Osteoblast (primary cell): Measurements from ENCODE around the gene REM1. TPM values are rescaled to one million over a fixed set of nuclear protein-coding genes. Genes with fewer than 3 reads are reported as not detected.
"Not testable (repeated sequence)": the region's sequence is repeated elsewhere in the genome, so short reads cannot be mapped to it uniquely, and the experiment has no call there.

Experiments
- DNase-seq: peaks from one replicate; pipeline ENCODE4 v3.0.0; 2011; ENCODE audit warnings: low spot score, mixed read lengths; ENCODE audit not compliant: insufficient read length; ENCODE audit errors: missing footprints
- H2AFZ ChIP-seq: 2 replicates; pipeline ENCODE4 v1.6.0; 2011; ENCODE audit warnings: mild to moderate bottlenecking, low read length
- H3K27ac ChIP-seq: 2 replicates; pipeline ENCODE4 v1.5.1; 2011; ENCODE audit warnings: mild to moderate bottlenecking, low read depth, low read length, moderate library complexity
- H3K27me3 ChIP-seq: 2 replicates; pipeline ENCODE4 v1.6.0; 2012; ENCODE audit warnings: mild to moderate bottlenecking, control low read depth, inconsistent platforms, low read length, moderate library complexity; ENCODE audit not compliant: insufficient read depth
- H3K36me3 ChIP-seq: 2 replicates; pipeline ENCODE4 v1.5.1; 2011; ENCODE audit warnings: mild to moderate bottlenecking, low read length, control low read depth, moderate library complexity; ENCODE audit not compliant: insufficient read depth
- H3K4me1 ChIP-seq: 2 replicates; pipeline ENCODE4 v1.5.1; 2011; ENCODE audit warnings: mild to moderate bottlenecking, low read length, control low read depth, moderate library complexity; ENCODE audit not compliant: insufficient read depth
- H3K4me2 ChIP-seq: 2 replicates; pipeline ENCODE4 v1.6.0; 2011; ENCODE audit warnings: mild to moderate bottlenecking, low read length; ENCODE audit not compliant: insufficient read depth
- H3K4me3 ChIP-seq: fragments of 200-600 bp; sonication (generic); 3 replicates; pipeline ENCODE4 v1.5.1; 2012; ENCODE audit warnings: mild to moderate bottlenecking, low read length, inconsistent platforms; ENCODE audit not compliant: insufficient read depth
- H3K79me2 ChIP-seq: 2 replicates; pipeline ENCODE4 v1.6.0; 2012; ENCODE audit warnings: mild to moderate bottlenecking, low read length, control low read depth, inconsistent platforms; ENCODE audit not compliant: insufficient read depth
- H3K9me3 ChIP-seq: 2 replicates; pipeline ENCODE4 v1.5.1; 2011; ENCODE audit warnings: low read depth, low read length, control low read depth
- H4K20me1 ChIP-seq: 2 replicates; pipeline ENCODE4 v1.6.0; 2012; ENCODE audit warnings: mild to moderate bottlenecking, low read length, control low read depth; ENCODE audit not compliant: insufficient read depth
- CTCF ChIP-seq: IDR thresholded peaks from 2 replicates; pipeline ENCODE4 v1.5.1; 2011; ENCODE audit warnings: mild to moderate bottlenecking, low read depth, low read length, moderate library complexity; ENCODE audit errors: extremely low read depth
- total RNA-seq: library from RNA; depleted of rRNA; stranded (reverse); fragments of >200 nt; gene quantifications from 2 replicates; pipeline ENCODE4 v1.2.3, GENCODE V29; 2012

Gene REM1
- total RNA-seq: 0.29 TPM in 1 of 2 replicates, not detected in the other

GRCh38 chr20:31474758-31475427 is at the start of gene REM1, which contains the start of gene DEFB124:
Gene REM1 (plus strand): TSS chr20:31475288. CDS start chr20:31476446, 1,158 bp downstream.
Gene DEFB124 (minus strand): TSS chr20:31475127. CDS start chr20:31473013, 2,114 bp downstream.
- TF ChIP-seq CTCF: no peak
- no peak within 1 kb of the TSS for H2AFZ ChIP-seq
- peak; percentile 75 for DNase-seq
- no peaks in the 10 kb centered on the region for H3K79me2 ChIP-seq
- H4K20me1 ChIP-seq: no peaks in the 10 kb centered on the region
- peak within 1 kb of the TSS; percentile 32 for H3K4me2 ChIP-seq
- H3K27me3 ChIP-seq: peaks cover 21% of the 10 kb centered on the region
- no peaks in the 10 kb centered on the region for H3K9me3 ChIP-seq
- peak within 1 kb of the TSS; percentile 25 for H3K4me3 ChIP-seq
- H3K36me3 ChIP-seq: no peaks in the 10 kb centered on the region
- H3K4me1 ChIP-seq: no peaks in the 10 kb centered on the region
- H3K27ac ChIP-seq: no peak within 1 kb of the TSS

- H3K4me1 ChIP-seq: no peaks in the 10 kb centered on the region
- TF ChIP-seq CTCF: no peak
- no peaks in the 10 kb centered on the region for H3K36me3 ChIP-seq
- H3K27ac ChIP-seq: no peak overlapping the region
- no peak overlapping the region for H3K4me3 ChIP-seq
- H3K4me2 ChIP-seq: no peak overlapping the region
- no peaks in the 10 kb centered on the region for H4K20me1 ChIP-seq
- H3K27me3 ChIP-seq: no peaks in the 10 kb centered on the region
- no peaks in the 10 kb centered on the region for H3K9me3 ChIP-seq
- no peak for DNase-seq
- no peak overlapping the region for H2AFZ ChIP-seq
- no peaks in the 10 kb centered on the region for H3K79me2 ChIP-seq
Measured at GRCh38 chr20:31425797-31426196, 49.3 kb upstream of the REM1 start.

- not testable (repeated sequence) for H3K27ac ChIP-seq, H3K9me3 ChIP-seq, H3K4me1 ChIP-seq, DNase-seq, H4K20me1 ChIP-seq, H2AFZ ChIP-seq, H3K27me3 ChIP-seq, H3K79me2 ChIP-seq, H3K4me2 ChIP-seq, H3K4me3 ChIP-seq, H3K36me3 ChIP-seq
Measured at GRCh38 chr20:31426891-31427551, 48.1 kb upstream of the REM1 start.

GRCh38 chr20:31427576-31427975 is 47.5 kb upstream of the REM1 start:
- DNase-seq, H3K36me3 ChIP-seq, H2AFZ ChIP-seq: not testable (repeated sequence)

More at GRCh38 chr20:31427576-31427975, 47.5 kb upstream of the REM1 start:
- not testable (repeated sequence) for H3K27ac ChIP-seq, H3K27me3 ChIP-seq, H3K4me1 ChIP-seq, H3K79me2 ChIP-seq, H3K4me3 ChIP-seq, H4K20me1 ChIP-seq, H3K4me2 ChIP-seq, H3K9me3 ChIP-seq
